Ascending aorta (tissue), 2 donors: ENCODE measurements around the gene ZBED1. TPM values are rescaled to one million over a fixed set of nuclear protein-coding genes. Genes with fewer than 3 reads are reported as not detected.

Experiments used
- DNase-seq, 2 donors: peaks; one replicate each; pipeline ENCODE4 v3.0.0-alpha.2; 2019; ENCODE audit warnings: low spot score in 2 of 2
- H3K27ac ChIP-seq, 2 donors: fragments of 200-600 bp; sonication (generic); one replicate each; pipeline ENCODE4 v1.5.1; 2016 to 2017; ENCODE audit warnings: mild to moderate bottlenecking in 1 of 2
- H3K27me3 ChIP-seq: fragments of 200-600 bp; sonication (generic); one replicate; pipeline ENCODE4 v1.5.1; 2017
- H3K36me3 ChIP-seq, 2 donors: fragments of 200-600 bp; sonication (generic); one replicate each; pipeline ENCODE4 v1.5.1; 2016
- H3K4me1 ChIP-seq, 2 donors: fragments of 200-600 bp; sonication (generic); one replicate each; pipeline ENCODE4 v1.5.1; 2016 to 2017; ENCODE audit warnings: mild to moderate bottlenecking in 1 of 2
- H3K4me3 ChIP-seq, 2 donors: fragments of 200-600 bp; sonication (generic); one replicate each; pipeline ENCODE4 v1.5.1; 2016 to 2017; ENCODE audit warnings: mild to moderate bottlenecking in 1 of 2
- H3K9me3 ChIP-seq, 2 donors: fragments of 200-600 bp; sonication (generic); one replicate each; pipeline ENCODE4 v1.5.1; 2016
- intact Hi-C: fragments of 100-400 bp; cut with DNase I; formaldehyde crosslinking; loops from one replicate; pipeline ENCODE4 v1.15.1; 2023
- total RNA-seq: library from RNA; depleted of rRNA; stranded (reverse); fragments of >200 nt; gene quantifications from one replicate; pipeline ENCODE4 v1.1.0, GENCODE V29; 2016
- TF ChIP-seq, protein P1 (sequence below), 3 experiments: fragments of 200-600 bp in 2 of 3; fragments of 450-650 bp in 1 of 3; sonication (generic) in 2 of 3; IDR thresholded peaks; one replicate each; pipeline ENCODE4 v1.5.1; 2016 to 2019; ENCODE audit warnings: antibody characterized with exemption in 3 of 3, mild to moderate bottlenecking in 1 of 3, moderate library complexity in 1 of 3

The ZBED1 gene
- total RNA-seq, 1 donor from 2014 or later: 34.6 TPM

DNA sequence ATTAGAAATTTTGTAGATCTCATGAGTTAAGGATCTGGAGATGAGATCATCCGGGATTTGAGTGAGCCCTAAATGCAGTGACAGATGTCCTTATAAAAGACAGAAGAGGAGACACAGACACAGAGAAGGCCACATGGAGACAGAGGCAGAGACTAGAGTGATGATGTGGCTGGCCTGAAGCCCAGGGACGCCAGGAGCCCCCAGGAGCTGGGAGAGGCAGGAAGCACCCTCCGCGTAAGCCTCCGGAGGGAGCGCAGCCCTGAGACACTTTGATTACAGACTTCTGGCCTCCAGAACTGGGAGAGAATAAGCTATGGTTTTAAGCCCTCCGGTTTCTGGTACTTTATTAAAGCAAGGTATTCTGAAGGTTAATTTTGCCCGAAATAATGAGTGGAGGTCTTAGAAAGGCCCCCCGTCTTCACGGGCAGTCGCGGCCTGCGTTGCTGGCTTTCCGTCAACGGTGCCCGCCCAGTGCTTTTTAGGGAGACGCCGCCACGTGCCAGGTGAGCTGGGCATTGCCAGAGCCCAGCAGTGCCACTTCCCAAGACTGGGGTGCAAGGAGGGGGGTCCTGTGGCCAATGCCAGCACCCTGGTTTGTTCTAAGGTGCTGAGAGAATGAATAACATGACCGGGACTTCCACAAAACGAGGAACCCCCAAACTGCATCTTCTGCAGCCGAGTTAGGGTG lies 8.1 kb downstream of the ZBED1 start:
- H3K27ac ChIP-seq: no peak overlapping the region
- H3K4me1 ChIP-seq: peaks cover 0 to 8% of the 10 kb centered on the region in 2 donors
- H3K4me3 ChIP-seq: no peak overlapping the region
- peaks cover 23 to 37% of the 10 kb centered on the region in 2 donors for H3K36me3 ChIP-seq
- TF ChIP-seq, protein P1, sequence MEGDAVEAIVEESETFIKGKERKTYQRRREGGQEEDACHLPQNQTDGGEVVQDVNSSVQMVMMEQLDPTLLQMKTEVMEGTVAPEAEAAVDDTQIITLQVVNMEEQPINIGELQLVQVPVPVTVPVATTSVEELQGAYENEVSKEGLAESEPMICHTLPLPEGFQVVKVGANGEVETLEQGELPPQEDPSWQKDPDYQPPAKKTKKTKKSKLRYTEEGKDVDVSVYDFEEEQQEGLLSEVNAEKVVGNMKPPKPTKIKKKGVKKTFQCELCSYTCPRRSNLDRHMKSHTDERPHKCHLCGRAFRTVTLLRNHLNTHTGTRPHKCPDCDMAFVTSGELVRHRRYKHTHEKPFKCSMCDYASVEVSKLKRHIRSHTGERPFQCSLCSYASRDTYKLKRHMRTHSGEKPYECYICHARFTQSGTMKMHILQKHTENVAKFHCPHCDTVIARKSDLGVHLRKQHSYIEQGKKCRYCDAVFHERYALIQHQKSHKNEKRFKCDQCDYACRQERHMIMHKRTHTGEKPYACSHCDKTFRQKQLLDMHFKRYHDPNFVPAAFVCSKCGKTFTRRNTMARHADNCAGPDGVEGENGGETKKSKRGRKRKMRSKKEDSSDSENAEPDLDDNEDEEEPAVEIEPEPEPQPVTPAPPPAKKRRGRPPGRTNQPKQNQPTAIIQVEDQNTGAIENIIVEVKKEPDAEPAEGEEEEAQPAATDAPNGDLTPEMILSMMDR (IDR thresholded peaks at IDR 0.05): no peak
- no peaks in the 10 kb centered on the region for H3K9me3 ChIP-seq
- H3K27me3 ChIP-seq: no peaks in the 10 kb centered on the region
- DNase-seq: no peak
- intact Hi-C loops: loop anchor here (10.0 kb wide), 1 partner anchor 1098 kb away; the partner anchor contains the start of gene SLC25A6

DNA sequence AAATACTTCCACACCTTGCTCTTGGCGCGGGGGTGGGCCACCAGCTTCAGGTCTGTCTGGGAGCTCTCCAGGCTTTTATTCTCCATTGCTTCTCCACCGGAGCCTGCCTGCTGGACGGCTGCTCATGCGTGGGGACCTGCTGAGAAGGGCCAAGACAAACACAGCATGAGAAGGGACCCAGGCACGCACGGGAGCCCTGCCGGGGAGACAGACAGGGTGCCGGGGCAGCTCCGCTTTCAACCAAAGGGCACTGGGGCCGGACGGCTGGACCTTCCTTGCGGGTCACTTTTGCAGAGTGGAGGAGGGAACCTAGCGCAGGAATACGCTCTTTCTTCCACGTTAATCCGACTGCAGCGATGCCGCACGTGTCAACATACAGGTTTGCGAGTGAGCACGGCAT lies 10.1 kb downstream of the ZBED1 start:
- TF ChIP-seq, protein P1 (IDR thresholded peaks at IDR 0.05): no peak
- H3K36me3 ChIP-seq: peaks cover 29 to 52% of the 10 kb centered on the region in 2 donors
- no peaks in the 10 kb centered on the region for H3K27me3 ChIP-seq
- intact Hi-C loops: loop anchor here (10.0 kb wide), 1 partner anchor 1096 kb away; the partner anchor contains the start of gene SLC25A6
- H3K4me1 ChIP-seq: no peaks in the 10 kb centered on the region
- H3K27ac ChIP-seq: no peak overlapping the region
- DNase-seq: no peak
- H3K9me3 ChIP-seq: no peaks in the 10 kb centered on the region
- no peak overlapping the region for H3K4me3 ChIP-seq

DNA sequence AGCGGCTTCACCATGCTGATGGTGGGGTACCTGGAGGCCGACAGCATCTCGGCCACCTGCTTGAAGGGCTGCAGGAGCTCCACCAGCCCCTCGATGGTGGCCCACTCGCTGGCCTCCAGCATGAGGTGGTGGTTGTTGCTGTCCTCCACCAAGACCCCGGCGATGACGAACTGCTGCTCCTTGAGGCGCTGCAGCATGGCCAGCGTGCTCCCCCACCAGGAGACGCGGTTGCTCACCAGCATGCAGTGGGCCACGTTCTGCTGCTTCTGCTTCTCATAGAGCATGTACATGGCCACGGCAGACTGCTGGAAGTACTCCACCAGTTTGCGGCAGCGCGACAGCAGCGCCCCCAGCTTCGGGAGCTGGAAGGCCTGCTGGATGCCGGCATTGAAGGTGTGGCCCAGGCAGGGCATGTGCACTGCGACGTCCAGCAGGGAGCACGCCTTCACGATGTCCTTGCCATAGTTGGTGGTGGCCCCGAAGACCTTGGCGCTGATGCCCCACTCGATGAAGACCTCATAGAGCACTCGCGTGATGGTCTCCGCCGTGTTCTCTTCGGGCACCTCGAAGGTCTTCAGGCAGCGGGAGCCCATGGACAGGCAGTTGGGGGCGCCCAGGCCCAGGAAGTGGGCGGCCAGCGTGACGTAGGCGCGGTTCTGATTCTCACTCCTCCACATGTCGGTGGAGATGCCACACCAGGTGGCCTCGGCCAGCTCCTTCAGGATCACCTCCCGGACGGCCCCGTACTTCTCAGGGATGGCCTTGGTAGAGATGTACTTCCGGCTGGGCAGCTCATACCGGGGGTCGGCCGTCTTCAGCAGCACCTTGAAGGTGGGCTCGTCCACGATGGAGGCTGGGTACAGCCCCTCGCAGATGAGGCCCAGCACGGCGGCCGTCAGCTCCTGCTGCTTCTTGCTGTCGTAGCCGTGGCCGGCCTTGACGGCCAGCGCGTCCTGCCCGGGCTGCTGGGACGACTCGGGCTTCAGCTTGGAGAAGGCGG lies 11.0 kb downstream of the ZBED1 start:
- intact Hi-C loops: loop anchor here (10.0 kb wide), 1 partner anchor 1095 kb away; the partner anchor contains the start of gene SLC25A6
- H3K36me3 ChIP-seq: peaks cover 29 to 52% of the 10 kb centered on the region in 2 donors

DNA sequence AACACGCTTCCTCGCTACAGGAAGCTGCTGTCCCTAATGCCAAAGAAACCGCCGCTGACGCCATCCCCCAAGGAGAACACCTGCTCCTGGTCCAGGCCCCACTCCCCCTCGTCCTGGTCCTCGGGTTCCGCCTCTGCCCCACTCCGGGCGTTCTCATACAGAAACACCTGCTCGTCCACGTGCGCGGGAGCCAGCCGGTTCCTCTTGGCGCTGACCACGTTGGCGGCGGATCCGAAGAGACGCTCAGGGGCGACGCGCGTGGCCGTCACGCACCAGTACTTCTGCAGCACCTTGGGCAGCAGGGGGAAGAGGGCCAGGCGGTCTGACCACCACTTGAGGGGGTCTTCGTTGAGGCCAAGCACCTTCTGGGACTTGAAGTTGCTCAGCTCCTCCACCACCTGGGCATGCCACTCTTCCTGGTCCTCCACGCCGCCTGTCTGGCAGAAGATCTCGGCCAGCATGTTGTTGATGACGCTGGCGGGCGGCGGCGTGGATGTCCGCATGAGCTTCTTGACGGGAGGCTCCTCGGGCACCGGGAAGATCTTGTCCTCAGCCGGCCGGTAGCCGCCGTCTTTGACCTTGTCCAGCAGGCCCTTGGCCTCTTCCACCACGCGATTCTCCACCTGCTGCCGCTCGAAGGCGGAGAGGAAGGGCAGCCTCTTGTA lies 12.0 kb downstream of the ZBED1 start:
- TF ChIP-seq, protein P1 (IDR thresholded peaks at IDR 0.05): no peak
- Histone ChIP-seq H3K27me3 (no peaks in the 10 kb centered on the region), H3K4me1 (no peaks in the 10 kb centered on the region), H3K9me3 (no peaks in the 10 kb centered on the region), H3K4me3 (no peak overlapping the region), H3K36me3 (peaks cover 29 to 52% of the 10 kb centered on the region in 2 donors), H3K27ac (no peak overlapping the region)
- intact Hi-C loops: no loop called here
- no peak for DNase-seq

More for the DNA sequence above, 11.0 kb downstream of the ZBED1 start:
- Histone ChIP-seq H3K9me3 (no peaks in the 10 kb centered on the region), H3K4me3 (no peak overlapping the region), H3K27me3 (no peaks in the 10 kb centered on the region), H3K27ac (no peak overlapping the region), H3K4me1 (no peaks in the 10 kb centered on the region)
- DNase-seq: no peak
- TF ChIP-seq, protein P1 (IDR thresholded peaks at IDR 0.05): no peak

DNA sequence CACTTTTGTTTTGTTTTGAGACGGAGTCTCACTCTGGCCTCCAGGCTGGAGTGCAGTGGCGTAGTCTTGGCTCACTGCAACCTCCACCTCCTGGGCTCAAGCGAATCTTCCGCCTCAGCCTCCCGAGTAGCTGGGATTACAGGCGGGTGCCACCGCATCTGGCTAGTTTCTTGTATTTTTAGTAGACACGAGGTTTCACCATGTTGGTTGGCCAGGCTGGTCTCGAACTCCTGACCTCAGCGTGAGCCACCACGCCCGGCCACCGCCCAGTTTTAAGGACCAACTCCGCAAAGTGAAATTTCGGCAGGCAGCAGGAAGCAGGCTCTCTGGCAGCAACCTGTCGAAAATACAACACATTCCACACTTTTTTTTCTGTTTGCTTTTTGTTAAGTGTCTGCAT lies 13.4 kb downstream of the ZBED1 start:
- no peaks in the 10 kb centered on the region for H3K27me3 ChIP-seq
- H3K4me1 ChIP-seq: peaks cover 0 to 4% of the 10 kb centered on the region in 2 donors
- no peak overlapping the region for H3K4me3 ChIP-seq
- no peaks in the 10 kb centered on the region for H3K9me3 ChIP-seq
- no peak overlapping the region for H3K27ac ChIP-seq
- peaks cover 29 to 52% of the 10 kb centered on the region in 2 donors for H3K36me3 ChIP-seq
- intact Hi-C loops: no loop called here
- TF ChIP-seq, protein P1 (IDR thresholded peaks at IDR 0.05): no peak
- no peak for DNase-seq
